Heart left ventricle (tissue), 13 donors: ENCODE measurements around the gene TMEM82.

Source experiments
- CTCF ChIP-seq, 12 donors: fragments of 200-600 bp; sonication (generic) in 4 of 12; IDR thresholded peaks; one replicate each; pipeline versions ENCODE4 v1.5.0 to v1.8.0; 2018 to 2022; ENCODE audit warnings: antibody characterized with exemption in 12 of 12, mild to moderate bottlenecking in 5 of 12
- POLR2A ChIP-seq, 2 donors: fragments of 450-650 bp; IDR thresholded peaks; one replicate each; pipeline ENCODE4 v1.6.1; 2017; ENCODE audit warnings: antibody characterized with exemption in 2 of 2, mild to moderate bottlenecking in 2 of 2, moderate library complexity in 2 of 2
- donor health status: ischemic (EF 13 %, LVEDD 7.1; RV severe dilation, severe dysfunction).
- donor health status: DM: no; HTN: yes; CAD: no.
- donor health status: DM: no; HTN: no; CAD: no.
- donor health status: ischemic (EF 25% LVEDD 6.9; RV normal size, moderate dysfunction).
- donor health status: ischemic (EF 25% LVEDD 5.7; RV mildly dilated, moderate dysfunction).
- donor health status: ischemic (EF 35%, LVEDD 5.7; RV mildly dilated, moderate dysfunction).
- donor health status: nonischemic (EF 11% LVEDD 7.7; RV severe dilation, severe dysfunction).
- donor health status: DM: yes; HTN: yes; CAD: no.
- donor health status: PGD.
- donor health status: ischemic (EF 29% LVEDD 5.4; RV normal size, mild dysfunction).
- donor health status: nonischemic (EF 23%, LVEDD 6.1; RV moderate dilation, normal function).

- TF ChIP-seq POLR2A (IDR thresholded peaks at IDR 0.05), result no peak
- TF ChIP-seq CTCF (IDR thresholded peaks at IDR 0.05), result no peak
These were observed 6.5 kb downstream of the TMEM82 start for GRCh38 chr1:15748690-15749398.
